ENCODE results near the gene CHST15.

CHST15 gene

GRCh38 chr10:123997486-123998196, 95.8 kb downstream of the CHST15 start:
- no peak for DNase-seq (ENCODE audit: low read depth)

GRCh38 chr10:123997013-123997412, 96.4 kb downstream of the CHST15 start:
- DNase-seq (ENCODE audit: low read depth), result no peak

DNA sequence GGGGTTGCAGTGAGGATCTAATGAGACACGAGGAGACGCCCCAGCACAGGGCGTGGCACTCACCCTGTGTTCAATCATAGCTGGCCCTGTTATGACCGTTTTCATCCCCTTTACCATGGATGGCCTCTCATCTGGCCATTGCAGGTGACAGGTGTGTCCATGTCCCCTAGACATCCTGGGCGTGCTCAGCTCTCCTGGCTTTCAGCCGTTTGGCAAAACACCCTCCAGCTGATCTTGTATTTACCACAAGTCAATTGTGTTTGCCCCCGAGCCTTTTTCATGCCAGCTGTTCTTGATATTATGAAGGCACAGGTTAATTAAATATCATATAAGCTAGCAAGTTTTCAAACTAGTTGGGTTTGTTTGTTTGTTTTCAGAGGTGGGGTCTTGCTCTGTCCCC, 97.1 kb downstream of the CHST15 start:
- DNase-seq (ENCODE audit: low read depth), result no peak

- DNase-seq (ENCODE audit: low read depth), result no peak
These were observed 97.8 kb downstream of the CHST15 start for GRCh38 chr10:123995461-123996131.

DNA sequence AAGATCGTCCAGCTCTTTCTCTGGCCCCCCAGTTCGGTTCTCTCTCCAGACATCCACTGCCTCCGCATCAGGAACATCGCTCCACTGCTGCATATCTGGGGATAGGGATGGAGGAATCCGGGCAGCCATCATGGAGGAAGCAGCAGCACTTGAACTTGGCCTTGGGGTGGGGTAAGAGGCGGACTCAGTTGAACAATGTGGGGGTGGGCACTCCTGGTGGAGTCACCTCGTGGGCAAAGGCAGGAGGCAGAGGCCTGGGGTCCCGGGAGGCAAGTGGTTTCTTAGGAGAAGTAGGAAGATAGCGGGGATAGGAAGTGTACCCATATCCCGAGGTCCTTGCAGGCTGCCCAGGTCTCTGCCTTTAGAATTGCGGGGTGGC, 98.3 kb downstream of the CHST15 start:
- DNase-seq (ENCODE audit: low read depth), result no peak

DNA sequence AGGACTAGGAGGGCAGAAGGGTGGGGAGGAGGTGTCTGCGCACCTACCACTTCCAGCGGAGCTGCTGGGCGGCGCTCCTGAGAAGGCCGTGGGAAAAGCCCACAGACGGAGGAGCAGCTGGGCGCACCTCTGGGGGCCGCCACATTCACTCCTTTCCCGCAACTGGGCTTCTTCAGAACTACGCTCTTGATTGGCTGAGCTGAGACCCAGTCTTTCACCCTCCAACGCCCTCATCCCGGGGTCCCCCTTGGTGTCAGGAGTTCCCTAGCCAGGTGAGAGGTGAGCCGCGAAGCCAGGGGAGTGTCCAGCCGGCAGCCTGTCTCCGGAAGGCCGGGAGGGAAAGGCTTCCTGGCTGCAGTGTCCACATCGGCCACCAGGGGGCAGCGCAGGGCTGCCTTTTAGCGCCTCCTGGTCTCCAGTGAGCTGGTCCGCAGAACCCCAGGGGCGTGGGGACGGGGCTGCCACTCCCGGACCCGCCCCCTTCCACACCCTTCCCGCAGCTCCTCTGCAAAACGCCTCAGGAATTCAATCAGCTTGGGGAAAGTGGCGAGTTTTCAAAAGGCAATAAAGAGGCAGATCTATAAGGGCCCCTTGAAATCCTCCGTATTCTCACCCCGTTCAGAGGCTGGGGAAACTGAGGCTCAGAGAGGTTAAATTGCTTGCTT, 98.8 kb downstream of the CHST15 start:
- peak; percentile 60 for DNase-seq (ENCODE audit: low read depth)

GRCh38 chr10:123993534-123994416, 99.6 kb downstream of the CHST15 start:
- DNase-seq (ENCODE audit: low read depth), result no peak

DNA sequence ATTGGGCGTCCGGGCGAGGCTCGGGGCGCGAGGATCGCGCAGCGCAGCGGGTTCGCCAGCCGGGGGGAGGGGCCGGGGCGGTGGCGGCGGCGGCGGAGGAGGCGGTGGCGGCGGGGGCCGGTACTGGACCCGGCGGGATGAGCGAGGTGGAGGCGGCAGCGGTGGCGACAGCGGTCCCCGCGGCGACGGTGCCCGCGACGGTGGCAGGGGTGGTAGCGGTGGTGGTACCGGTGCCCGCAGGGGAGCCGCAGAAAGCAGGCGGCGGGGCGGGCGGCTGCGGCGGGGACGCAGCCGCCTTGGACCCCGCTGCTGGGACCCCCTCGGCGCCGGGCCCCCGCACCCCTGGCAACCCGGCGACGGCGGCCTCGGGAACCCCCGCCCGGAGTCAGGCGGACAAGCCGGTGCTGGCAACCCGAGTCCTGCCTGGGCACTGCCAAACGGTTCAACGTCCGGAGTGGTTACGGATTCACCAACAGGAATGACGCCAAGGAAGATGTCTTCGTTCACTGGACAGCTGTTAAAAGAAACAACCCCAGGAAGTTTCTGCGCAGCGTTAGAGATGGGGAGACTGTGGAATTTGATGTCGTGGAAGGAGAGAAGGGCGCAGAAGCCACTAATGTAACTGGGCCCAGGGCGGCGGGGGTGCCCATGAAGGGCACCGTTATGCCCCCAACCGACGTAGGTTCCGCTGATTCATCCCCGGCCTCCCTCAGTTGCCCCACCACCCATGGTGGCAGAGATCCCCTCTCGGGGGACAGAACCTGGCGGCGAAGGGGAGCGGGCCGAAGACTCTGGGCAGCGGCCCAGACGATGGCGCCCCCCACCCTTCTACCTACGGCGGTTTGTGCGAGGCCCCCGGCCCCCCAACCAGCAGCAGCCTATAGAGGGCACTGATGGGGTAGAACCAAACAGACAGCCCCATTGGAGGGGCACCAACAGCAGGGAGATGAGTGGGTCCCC, 101.5 kb downstream of the CHST15 start:
- DNase-seq (ENCODE audit: low read depth), result no peak

GRCh38 chr10:123990889-123991288, 102.5 kb downstream of the CHST15 start:
- DNase-seq (ENCODE audit: low read depth), result no peak

DNA sequence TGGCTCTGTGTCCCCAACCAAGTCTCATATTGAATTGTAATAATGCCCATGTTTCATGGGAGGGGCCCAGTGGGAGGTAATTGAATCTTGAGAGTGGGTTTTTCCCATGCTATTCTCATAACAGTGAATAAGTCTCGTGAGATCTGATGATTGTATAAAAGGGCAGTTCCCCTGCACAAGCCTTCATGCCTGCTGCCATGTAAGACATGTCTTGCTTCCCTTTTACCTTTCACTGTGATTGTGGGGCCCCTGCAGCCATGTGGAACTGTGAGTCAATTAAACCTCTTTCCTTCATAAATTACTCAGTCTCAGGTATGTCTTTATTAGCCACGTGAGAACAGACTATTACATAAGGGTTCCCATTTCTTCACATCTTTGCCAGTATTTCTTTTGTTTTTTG, 104.7 kb downstream of the CHST15 start:
- no peak for DNase-seq (ENCODE audit: low read depth)

DNA sequence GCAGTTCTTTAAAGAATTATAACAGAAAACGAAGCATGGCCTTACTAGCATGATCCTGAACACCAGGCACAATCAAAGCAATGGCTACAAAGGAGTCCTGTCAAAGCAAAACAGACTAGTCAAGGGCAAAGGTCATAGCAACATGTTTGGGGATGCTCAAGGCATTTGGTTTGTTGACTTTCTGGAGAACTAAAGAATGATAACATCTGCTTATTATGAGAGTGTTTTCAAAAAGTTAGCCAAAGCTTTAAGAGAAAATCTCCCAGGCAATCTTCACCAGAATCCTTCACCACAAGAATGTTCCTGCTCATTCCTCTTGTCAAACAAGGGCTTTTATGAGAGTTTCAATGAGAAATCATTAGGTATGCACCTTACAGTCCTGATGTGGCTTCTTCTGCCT, 106.7 kb downstream of the CHST15 start:
- no peak for DNase-seq (ENCODE audit: low read depth)

DNA sequence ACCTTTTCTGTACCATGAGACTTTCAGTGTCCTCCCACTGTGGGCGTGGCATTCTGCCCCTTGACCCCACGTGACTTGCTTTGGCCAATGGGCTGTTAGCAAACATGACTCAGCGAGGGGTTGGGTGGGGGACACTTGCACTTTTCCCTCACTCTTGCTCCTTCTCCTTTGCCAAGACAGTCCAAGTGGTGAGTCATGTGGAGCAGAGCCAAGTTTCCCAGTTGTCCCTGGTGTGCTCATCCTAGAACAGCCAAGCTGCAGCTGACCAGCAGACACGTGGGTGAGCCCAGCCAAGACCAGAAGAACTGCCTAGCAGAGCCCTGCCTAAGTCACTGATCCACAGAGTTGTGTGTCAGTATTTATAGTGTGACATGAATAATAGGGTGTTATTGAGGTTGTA, 119.0 kb downstream of the CHST15 start:
- no peak for DNase-seq (ENCODE audit: low read depth)

DNA sequence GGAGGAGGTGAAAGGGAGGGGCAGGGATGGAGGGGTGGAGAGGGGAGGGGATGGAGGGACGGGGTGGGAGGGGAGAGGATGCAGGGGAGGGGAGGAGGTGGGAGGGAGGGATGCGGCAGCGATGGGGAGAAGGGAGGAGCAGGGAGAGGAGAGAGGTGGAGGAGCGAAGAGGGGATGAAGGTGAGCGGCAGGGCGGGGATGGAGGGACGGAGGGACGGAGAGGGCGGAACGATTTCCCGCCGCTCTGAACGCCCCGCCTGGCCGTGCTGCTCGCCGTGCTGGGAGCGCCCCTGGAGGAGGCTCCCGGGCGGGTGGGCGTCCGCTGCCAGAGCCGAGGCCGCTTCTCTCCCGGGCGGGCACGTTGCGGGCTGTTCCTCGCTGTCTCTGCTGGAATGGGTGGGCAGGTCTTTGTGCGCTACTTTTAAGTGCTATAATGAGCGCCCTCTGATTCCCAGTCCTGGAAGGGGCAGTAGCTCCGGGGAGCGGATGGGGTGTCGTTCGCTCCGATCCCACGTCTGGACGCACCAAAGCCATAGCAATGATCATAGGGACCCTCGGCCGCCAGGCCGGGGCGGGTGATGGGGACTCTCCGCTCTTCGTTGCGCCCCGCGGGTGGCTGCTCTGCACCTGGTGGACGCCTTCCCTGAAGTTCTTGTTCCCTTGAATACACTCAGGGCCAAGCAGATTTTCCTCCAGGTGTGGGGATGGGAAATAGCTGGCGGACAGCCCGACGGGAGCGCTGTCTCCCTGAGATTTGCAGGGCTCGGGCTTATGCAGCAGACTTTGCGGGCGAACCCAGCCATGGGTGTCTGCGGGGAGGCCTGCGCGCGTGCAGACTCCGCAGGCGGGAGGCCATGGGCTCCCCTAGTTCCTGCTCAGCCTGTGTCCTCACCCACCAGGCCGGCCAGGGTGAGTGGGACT, 120.7 kb downstream of the CHST15 start:
- DNase-seq (ENCODE audit: low read depth), result no peak

- no peak for DNase-seq (ENCODE audit: low read depth)
These were observed 122.5 kb downstream of the CHST15 start for GRCh38 chr10:123970927-123971286.

DNA sequence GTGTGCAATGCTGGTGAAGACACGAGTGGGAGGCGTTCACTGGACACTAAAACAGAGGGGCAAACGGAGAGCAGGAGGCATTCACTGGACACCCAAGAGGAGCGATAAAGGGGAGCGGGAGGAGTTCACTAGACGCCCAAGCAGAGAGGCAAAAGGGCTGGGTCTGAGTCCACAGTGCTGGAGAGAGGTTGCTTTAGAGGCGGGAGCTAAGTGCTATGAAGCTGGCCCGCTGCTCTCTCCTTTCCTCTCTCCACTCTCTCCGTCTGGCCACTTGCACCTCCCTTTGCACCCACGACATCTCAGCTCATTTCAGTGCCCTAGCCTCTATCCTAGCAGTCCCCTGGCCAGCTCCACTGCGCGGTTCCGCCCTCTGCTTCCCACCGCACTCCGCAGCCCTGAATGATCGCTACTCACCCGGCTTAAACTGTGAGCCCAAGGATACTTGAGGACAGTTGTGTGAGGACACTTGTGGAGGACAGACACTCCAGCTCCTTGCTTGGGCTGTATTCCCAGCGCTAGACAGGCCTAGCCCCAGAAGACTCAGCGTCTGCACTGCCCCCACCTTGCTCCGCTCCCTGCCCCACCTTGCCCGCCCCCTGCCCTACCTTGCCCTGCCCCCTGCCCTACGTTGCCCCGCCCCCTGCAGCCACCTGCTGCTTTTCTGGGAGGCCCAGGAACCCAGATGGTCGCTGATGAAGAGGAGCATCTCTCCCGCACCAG, 123.0 kb downstream of the CHST15 start:
- no peak for DNase-seq (ENCODE audit: low read depth)

DNA sequence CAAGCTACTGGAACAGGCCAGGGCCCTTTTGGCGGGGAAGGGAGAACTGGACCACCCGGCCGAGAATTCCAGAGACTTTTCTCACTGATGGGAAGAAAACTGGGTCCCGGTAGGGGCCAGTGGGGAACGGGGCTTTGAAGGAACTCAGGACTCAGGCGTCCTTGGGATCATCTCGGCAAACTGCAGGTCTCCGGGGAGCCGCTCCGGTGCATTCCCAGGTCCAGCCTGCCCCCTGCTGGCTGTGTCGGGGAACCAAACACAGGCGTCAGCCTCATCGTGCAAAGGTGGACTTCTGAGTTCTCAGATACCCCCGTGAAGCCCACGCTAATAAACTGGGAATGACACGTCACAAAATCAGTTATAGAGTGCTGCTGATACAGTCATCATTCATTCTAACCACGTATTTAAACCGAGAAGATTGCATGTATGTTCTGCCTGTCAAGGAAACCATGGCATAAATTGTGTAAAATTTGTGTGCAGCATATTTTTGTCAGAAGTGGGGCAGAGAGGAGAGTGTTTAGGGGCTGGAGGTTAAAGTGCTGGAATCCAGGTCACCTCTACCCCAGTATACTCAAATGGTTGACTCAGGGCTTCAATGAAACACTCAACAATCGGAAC, 125.7 kb downstream of the CHST15 start:
- DNase-seq (ENCODE audit: low read depth), result peak; percentile 7

DNA sequence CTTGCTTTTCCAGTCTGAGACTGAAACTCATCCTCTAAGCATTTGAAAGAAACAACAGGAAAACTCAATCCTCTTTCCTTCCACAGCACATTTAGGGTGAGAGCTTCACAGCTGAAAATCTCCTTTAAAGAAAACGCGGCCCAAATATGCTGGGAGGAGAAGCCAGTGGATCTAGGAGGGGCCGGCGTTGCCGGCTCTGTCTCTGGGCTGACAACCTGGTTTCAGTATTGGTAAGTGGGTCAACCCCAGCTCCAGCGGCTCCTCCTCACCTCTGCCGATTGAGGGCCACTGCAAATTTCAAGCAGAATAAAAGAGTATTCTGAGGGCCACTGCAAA, 126.5 kb downstream of the CHST15 start:
- no peak for DNase-seq (ENCODE audit: low read depth)

DNA sequence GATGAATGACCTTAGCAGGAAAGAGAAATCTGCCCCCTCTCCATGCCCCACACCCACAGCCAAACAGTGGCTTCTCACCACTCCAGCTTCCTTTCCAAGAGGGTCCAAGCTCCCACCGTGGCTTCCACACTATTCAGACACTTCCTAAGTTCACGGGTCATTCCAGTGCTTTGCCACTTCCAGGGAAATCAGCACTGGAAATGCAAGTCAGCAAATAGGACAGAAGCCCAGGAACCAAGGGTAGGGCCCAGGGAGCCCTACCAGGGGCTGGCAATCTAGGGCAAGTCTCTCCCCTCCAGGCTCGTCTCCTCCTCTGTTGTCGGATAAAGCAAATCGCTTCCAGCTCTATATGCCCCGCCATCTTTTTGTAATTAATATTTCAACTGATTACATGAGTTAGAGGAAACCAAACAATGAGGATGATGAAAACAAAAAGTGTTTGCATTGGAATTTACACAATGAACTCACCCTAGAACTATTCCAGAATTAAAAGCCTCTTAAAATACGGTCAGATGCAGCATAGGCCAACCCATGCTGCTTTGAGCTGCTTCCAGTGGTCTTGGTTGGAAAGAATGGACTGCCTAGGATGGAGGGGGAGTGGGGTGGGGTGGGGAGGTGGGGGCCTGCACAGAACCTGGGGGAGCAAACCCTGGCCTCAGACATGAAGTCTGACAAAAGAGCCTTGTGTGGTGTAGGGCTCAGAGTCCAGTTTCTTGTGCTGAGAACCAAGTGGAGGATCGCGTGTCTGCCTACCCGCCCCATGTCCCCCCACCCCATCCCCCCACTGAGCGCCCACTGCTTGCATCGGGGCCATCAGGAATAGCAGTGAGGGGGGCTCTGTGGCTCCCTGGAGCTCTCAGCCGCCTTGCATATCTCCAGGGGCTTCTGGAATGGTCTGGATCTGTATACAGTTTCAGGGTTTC, 127.2 kb downstream of the CHST15 start:
- no peak for DNase-seq (ENCODE audit: low read depth)

All from stimulated activated CD8-positive, alpha-beta memory T cell treated with anti-CD3 and anti-CD28 coated beads, Interleukin-12 subunit alpha, Interleukin-12 subunit beta, amount 100 ng/mL, for 4 hours (primary cell).